Fibroblast of lung (primary cell): Measurements from ENCODE around the gene MS4A4A.

Experiments
- EZH2 ChIP-seq: IDR thresholded peaks from 2 replicates; pipeline ENCODE4 v1.5.1; 2012; ENCODE audit warnings: low read length, control low read depth, mild to moderate bottlenecking; ENCODE audit errors: missing control alignments
- TF ChIP-seq, protein P1 (sequence below), 2 donors: IDR thresholded peaks in 1 of 2; conservative IDR thresholded peaks in 1 of 2; 1 replicate in 1 of 2; 2 replicates in 1 of 2; pipeline ENCODE4 v1.5.1; 2011 to 2012; ENCODE audit warnings: low read length in 2 of 2, control low read depth in 1 of 2, inconsistent platforms in 1 of 2, low read depth in 1 of 2, mild to moderate bottlenecking in 1 of 2

- TF ChIP-seq, protein P1, sequence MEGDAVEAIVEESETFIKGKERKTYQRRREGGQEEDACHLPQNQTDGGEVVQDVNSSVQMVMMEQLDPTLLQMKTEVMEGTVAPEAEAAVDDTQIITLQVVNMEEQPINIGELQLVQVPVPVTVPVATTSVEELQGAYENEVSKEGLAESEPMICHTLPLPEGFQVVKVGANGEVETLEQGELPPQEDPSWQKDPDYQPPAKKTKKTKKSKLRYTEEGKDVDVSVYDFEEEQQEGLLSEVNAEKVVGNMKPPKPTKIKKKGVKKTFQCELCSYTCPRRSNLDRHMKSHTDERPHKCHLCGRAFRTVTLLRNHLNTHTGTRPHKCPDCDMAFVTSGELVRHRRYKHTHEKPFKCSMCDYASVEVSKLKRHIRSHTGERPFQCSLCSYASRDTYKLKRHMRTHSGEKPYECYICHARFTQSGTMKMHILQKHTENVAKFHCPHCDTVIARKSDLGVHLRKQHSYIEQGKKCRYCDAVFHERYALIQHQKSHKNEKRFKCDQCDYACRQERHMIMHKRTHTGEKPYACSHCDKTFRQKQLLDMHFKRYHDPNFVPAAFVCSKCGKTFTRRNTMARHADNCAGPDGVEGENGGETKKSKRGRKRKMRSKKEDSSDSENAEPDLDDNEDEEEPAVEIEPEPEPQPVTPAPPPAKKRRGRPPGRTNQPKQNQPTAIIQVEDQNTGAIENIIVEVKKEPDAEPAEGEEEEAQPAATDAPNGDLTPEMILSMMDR (conservative IDR thresholded peaks at IDR 0.05 in 1 of 2, IDR thresholded peaks at IDR 0.05 in 1 of 2; ENCODE audit: low read depth in 1 of 2, low read length in 2 of 2): no peak
- no peak for TF ChIP-seq EZH2
Observed at GRCh38 chr11:60310407-60310998, 30.0 kb downstream of the MS4A4A start.
